GM18507 (cell line): ENCODE data around the gene NTRK3.
"Not testable (repeated sequence)": the region's sequence is repeated elsewhere in the genome, so short reads cannot be mapped to it uniquely, and the experiment has no call there.

ENCODE experiments used
- DNase-seq: peaks from one replicate; pipeline ENCODE4 v3.0.0; 2011; ENCODE audit warnings: low read depth; ENCODE audit not compliant: insufficient read length; ENCODE audit errors: extremely low spot score
- FAIRE-seq: peaks from 2 replicates; lab custom pipeline; 2011; peaks lifted over from hg19 to GRCh38; lab: Jason Lieb, UNC

Gene NTRK3

DNA sequence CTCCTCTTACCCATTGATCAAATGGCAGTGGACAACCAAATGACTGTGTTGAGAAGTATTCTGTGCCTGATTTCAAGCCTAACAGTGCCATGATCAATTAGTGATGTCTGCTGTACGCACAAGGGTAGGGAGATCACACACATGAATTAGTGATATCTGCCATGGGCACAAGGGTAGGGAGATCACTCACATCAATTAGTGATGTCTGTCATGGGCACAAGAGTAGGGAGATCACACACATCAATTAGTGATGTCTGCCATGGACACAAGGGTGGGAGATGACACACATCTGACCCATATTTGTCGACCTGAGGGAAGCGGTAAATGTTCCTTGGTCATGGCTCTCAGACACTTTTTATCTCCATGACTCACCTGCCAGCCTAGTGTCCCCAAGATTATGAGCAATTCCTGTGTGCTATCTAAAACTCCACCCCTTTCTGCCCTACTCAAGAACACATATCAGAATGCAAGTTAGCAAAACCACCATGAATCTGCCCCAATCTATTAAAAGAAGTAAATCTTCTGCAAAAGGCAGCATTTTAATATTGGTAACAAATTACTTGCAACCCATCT is 165.0 kb downstream of the NTRK3 start:
- DNase-seq (no peak), FAIRE-seq (no peak)

GRCh38 chr15:88090481-88091011 is 166.0 kb downstream of the NTRK3 start:
- DNase-seq (no peak), FAIRE-seq (no peak)

GRCh38 chr15:88089731-88090130 is 166.8 kb downstream of the NTRK3 start:
- FAIRE-seq (no peak), DNase-seq (no peak)

GRCh38 chr15:88089024-88089620 is 167.4 kb downstream of the NTRK3 start:
- DNase-seq (no peak), FAIRE-seq (no peak)

- FAIRE-seq (no peak), DNase-seq (no peak)
Observed at GRCh38 chr15:88083811-88084760, 172.5 kb downstream of the NTRK3 start.

- FAIRE-seq: no peak
Observed at GRCh38 chr15:88080616-88081015, 175.9 kb downstream of the NTRK3 start.

DNA sequence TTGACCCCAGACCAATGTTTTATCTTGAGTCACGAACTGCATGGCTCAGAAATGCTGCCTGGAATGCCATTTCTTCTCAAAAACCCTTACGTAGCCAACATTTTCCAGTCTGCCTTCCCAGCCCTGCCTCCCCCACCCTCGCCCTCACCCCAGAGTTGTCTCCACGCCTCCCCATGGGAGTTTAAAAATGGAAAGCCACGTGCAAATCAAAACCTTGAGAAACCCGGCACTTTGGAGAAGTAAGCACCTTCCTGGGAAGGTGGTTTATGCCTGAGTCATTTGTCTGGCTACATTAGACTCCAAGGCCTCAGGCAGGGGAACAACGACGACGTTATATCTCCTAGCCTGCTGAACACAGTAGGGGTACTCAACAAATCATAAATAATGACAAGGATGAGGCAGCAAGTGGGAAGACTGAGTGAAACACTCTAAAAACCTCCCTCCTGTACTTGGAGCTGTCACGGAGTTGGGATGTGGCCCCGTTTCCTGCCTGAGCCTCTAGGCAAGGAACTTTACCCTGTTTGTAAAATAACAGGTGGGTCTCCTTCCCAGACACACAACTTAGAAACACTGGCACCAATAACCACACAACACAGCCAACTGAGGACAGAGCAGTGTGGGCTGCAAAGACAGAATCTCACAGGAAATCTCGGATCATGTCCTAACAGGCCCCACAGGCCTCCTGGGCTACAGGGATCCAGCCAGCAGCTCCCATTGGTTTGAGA is 179.1 kb downstream of the NTRK3 start:
- FAIRE-seq: no peak
- no peak for DNase-seq

More at GRCh38 chr15:88080616-88081015, 175.9 kb downstream of the NTRK3 start:
- no peak for DNase-seq

DNA sequence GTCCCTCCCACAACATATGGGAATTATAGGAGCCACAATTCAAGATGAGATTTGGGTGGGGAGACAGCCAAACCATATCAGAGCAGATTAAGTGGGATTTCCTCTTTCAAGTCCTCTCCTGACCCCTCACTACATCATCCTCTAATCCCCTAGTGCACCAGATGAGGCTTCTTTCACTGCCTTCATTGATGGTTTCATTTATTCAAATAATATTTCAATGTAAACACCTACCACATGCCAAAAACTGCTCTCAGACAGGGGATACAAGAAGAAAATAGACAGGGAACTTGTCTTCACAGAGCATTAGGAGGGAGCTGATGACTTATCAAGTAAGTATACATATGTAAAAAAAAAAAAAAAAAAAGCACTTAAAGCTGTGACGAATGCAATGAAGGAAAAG is 180.2 kb downstream of the NTRK3 start:
- FAIRE-seq: no peak
- no peak for DNase-seq

DNA sequence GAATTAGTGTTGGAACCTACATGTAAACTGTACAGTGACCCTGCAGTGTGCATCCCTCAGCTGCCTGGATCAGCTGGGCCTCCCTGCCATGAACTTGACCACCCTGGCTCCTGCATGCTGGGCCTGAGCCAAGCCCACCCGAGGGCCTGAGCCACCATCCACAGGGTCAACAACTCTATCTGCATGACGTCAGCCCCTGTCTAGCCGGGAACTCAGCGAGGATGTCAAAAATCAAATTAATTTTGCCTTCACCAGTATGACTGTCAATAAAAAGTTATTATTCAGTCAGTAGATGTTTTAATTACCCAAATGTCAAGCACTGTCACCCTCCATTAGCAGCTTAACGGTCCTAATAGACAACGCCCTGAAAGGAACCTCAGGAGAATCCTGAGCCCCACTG is 181.4 kb downstream of the NTRK3 start:
- FAIRE-seq: no peak
- no peak for DNase-seq

DNA sequence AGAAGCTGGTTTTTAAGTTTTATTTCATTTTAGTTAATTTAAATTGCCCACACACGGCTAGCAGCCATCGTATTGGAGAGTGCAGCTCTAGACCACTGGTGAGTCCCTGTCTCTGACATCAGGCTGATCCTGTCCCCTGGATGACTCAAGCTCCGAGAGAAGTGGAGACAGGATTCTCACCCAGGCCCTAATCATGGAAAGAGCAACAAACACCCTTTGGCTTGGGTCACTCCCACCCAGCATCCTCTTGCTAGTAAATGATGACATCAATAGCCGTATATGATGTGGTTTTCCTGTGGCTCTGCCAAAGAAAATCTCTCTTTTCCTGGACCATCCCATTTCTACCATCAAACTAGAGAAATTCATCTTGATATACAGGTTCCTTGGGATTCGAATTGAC is 182.2 kb downstream of the NTRK3 start:
- FAIRE-seq (no peak), DNase-seq (no peak)

DNA sequence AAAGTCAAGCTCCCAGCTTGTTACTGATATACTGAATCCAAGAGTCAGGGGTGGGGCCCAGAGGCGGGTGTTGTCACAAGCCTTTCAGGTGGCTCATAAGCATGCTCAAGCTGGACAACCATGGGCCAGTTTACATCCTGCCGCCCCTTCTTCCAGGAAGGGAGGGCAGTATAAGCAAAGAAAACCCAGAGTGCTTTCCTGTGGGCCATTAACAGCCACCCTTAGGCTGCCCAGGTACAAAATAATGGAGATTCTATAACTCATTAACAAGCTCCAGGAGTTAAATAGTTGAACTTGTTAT is 183.2 kb downstream of the NTRK3 start:
- FAIRE-seq (no peak), DNase-seq (no peak)

DNA sequence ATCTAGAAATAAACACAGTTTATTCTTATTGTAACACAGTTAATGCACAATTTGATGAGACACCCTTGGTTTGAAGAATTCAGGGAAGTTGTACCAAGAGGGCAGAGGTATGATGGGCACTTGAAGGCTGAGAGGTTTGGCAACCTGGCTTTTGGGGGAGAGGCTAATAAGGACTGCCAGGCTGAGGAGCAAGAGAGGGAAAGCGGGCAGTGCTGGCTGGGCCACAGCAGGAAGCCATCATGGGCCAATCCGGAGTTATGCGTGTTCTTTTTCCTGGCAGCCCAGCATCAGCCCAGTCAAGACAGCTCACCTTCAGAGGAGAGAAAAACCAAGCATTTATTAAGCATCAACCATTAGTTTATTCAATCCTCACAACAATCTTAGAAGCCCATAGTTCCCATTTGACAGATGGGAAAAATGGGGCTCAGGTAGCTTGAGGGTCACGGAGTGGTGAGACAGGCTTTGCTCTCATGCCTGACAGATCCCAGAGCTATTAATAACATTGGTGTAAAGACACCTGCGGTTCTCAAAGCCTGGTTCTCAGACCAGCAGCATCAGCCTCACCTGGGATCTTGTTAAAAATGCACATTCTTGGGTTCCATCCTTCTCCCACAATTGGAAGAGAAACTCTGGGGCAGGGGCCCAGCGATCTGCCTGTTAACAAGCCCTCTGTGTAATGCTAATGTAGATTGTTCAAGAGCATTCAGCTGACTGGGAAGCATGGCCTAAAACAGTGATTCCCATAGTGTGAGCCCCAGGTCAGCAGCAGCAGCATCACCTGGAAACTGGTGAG is 183.7 kb downstream of the NTRK3 start:
- no peak for FAIRE-seq

DNA sequence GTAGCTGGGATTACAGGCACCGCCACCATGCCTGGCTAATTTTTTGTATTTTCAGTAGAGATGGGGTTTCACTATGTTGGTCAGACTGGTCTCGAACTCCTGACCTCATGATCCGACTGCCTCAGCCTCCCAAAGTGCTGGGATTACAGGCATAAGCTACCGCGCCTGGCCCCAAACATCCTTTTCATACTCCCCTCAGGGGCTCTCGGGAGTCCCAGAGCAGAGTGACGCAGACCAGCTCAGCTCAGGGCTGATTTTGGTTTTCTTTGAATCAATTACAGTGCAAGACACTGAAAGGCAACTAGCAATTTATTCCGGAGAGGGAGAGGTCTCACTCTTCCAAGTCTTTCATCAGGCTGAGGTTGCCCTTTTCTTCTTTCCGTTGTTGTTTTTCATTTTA is 184.4 kb downstream of the NTRK3 start:
- not testable (repeated sequence) for FAIRE-seq, DNase-seq

More for the DNA sequence above, 183.7 kb downstream of the NTRK3 start:
- DNase-seq: no peak

- FAIRE-seq (no peak), DNase-seq (no peak)
Observed at GRCh38 chr15:88071141-88071540, 185.4 kb downstream of the NTRK3 start.

DNA sequence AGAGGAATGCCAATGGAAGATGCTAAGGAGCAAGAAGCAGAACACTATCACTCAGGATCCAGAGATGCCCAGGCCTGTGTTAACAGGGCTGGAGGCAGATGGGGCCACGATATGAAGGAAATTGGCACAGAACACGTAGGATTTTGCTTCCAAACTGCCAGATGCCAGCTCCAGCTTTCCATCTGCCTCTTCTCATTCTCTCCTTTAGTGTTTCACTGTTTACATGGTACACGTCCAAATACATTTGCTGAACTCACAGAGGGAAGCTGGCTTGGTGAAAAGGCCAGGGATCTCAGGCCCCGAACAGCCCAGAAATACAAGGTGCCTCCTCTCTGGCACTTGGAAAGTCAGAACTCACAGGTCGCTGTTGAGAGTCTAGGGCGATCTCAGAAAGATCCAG is 187.0 kb downstream of the NTRK3 start:
- FAIRE-seq (no peak), DNase-seq (no peak)

- DNase-seq: no peak
- FAIRE-seq: no peak
Observed at GRCh38 chr15:88067331-88067685, 189.2 kb downstream of the NTRK3 start.

DNA sequence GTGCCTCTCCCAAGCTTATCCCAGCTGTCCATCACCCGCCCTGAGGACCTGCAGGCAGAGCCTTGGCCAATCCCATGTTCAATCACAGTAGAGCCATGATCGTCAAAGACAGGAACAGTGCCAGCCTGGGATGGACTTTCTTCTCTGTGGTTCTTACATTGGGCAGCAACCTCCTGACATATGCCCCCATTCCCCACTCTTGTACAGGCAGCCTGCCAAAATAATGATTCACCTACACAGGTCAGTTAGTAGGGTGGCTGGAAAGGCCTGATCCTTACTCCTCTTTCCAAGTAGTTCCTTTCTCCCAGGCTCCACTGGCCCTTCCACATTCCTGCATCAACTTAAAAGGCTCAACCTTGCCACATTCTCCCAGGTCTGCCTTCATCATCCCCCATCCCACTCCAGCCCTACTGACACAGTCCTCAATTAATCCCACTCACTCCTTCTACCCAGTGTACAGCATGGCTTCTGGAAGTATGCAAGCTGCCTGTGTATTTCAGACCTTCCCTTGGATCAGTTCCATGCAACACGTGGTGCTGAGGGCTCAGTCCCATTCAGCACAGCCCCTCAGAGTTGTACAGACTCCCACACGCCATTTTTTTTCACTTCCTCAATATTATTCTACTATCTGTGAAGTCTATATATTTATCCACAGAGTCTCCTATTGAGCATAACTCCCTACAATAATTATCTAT is 189.8 kb downstream of the NTRK3 start:
- FAIRE-seq: no peak
- DNase-seq: no peak

DNA sequence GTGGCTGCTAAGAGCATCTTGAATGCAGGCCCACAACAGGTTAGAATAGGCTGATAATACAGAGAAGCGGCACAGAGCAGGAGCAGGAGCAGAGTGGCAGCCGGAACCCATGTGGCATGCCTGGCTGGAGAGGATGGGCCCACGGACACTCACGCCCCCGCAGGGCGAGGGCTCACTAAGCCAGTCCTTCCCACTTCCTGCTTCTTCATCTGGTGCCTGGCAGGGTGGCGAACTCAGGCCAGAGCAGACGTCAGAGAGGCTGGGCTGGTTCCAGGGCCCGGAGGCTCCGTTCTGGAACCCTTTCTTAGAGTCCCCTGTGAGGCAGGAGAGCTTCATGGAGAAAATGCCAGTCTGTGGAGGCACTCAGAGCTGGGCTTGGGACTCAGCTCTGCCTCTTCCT is 195.1 kb downstream of the NTRK3 start:
- DNase-seq: no peak
- no peak for FAIRE-seq

GRCh38 chr15:88060383-88060782 is 196.2 kb downstream of the NTRK3 start:
- DNase-seq (no peak), FAIRE-seq (no peak)
